Liver (tissue), 9 donors: ENCODE data around the gene SAV1. TPM values are rescaled to one million over a fixed set of nuclear protein-coding genes. Genes with fewer than 3 reads are reported as not detected.

Experiments
- DNase-seq: peaks from one replicate; pipeline ENCODE4 v3.0.0-alpha.2; 2017; ENCODE audit warnings: low spot score
- H3K27ac ChIP-seq, 2 donors: one replicate each; pipeline ENCODE4 v1.7.0; 2013; ENCODE audit warnings: inconsistent platforms in 2 of 2, low read length in 2 of 2, control low read depth in 1 of 2, low read depth in 1 of 2, mild to moderate bottlenecking in 1 of 2
- H3K27me3 ChIP-seq, 4 donors: one replicate each; pipeline versions ENCODE4 v1.6.1 to v1.7.0; 2013; ENCODE audit warnings: low read length in 3 of 4, inconsistent platforms in 1 of 4, mild to moderate bottlenecking in 1 of 4, moderate library complexity in 1 of 4; ENCODE audit not compliant: control insufficient read depth in 4 of 4, insufficient read depth in 4 of 4
- H3K36me3 ChIP-seq, 4 donors: one replicate each; pipeline versions ENCODE4 v1.6.1 to v1.7.0; 2013; ENCODE audit warnings: low read length in 3 of 4, mild to moderate bottlenecking in 3 of 4, low read depth in 1 of 4, moderate library complexity in 1 of 4; ENCODE audit not compliant: control insufficient read depth in 4 of 4, insufficient read depth in 3 of 4
- H3K4me1 ChIP-seq, 4 donors: one replicate each; pipeline versions ENCODE4 v1.6.1 to v1.7.0; 2013; ENCODE audit warnings: low read length in 3 of 4, mild to moderate bottlenecking in 3 of 4, moderate library complexity in 1 of 4; ENCODE audit not compliant: control insufficient read depth in 4 of 4, insufficient read depth in 4 of 4
- H3K4me3 ChIP-seq, 3 donors: one replicate each; pipeline versions ENCODE4 v1.6.1 to v1.7.0; 2013; ENCODE audit warnings: low read length in 3 of 3, control low read depth in 1 of 3, low read depth in 1 of 3, mild to moderate bottlenecking in 1 of 3
- H3K9ac ChIP-seq, 2 donors: one replicate each; pipeline ENCODE4 v1.7.0; 2013; ENCODE audit warnings: low read length in 2 of 2, mild to moderate bottlenecking in 2 of 2, moderate library complexity in 2 of 2, control low read depth in 1 of 2, low read depth in 1 of 2
- H3K9me3 ChIP-seq, 4 donors: one replicate each; pipeline versions ENCODE4 v1.6.1 to v1.7.0; 2013; ENCODE audit warnings: low read length in 3 of 4; ENCODE audit not compliant: control insufficient read depth in 4 of 4
- ATF3 ChIP-seq: IDR thresholded peaks from 2 replicates; pipeline ENCODE4 v1.6.1; 2016; ENCODE audit warnings: antibody characterized with exemption
- CTCF ChIP-seq: fragments of 150-350 bp; IDR thresholded peaks from 2 replicates; pipeline ENCODE4 v1.5.1; 2017; ENCODE audit warnings: improper control_type of control experiment, low read depth, low read length; ENCODE audit not compliant: missing input control
- EGR1 ChIP-seq, 2 donors: IDR thresholded peaks; 2 replicates each; pipeline ENCODE4 v1.6.1; 2016 to 2018; ENCODE audit warnings: antibody characterized with exemption in 2 of 2, low read depth in 2 of 2
- FOXA1 ChIP-seq: IDR thresholded peaks from 2 replicates; pipeline ENCODE4 v1.6.1; 2016; ENCODE audit warnings: antibody characterized with exemption
- FOXA2 ChIP-seq: IDR thresholded peaks from 2 replicates; pipeline ENCODE4 v1.6.1; 2016; ENCODE audit warnings: antibody characterized with exemption
- GABPA ChIP-seq, 2 donors: IDR thresholded peaks in 1 of 2; conservative IDR thresholded peaks in 1 of 2; 2 replicates each; pipeline ENCODE4 v1.6.1; 2016; ENCODE audit warnings: antibody characterized with exemption in 2 of 2, mild to moderate bottlenecking in 1 of 2, moderate library complexity in 1 of 2
- HNF4A ChIP-seq, 2 donors: conservative IDR thresholded peaks; 2 replicates each; pipeline ENCODE4 v1.6.1; 2016; ENCODE audit warnings: antibody characterized with exemption in 2 of 2, mild to moderate bottlenecking in 2 of 2
- HNF4G ChIP-seq: IDR thresholded peaks from 2 replicates; pipeline ENCODE4 v1.6.1; 2016; ENCODE audit warnings: antibody characterized with exemption
- JUND ChIP-seq, 2 donors: IDR thresholded peaks; 2 replicates each; pipeline ENCODE4 v1.6.1; 2016; ENCODE audit warnings: antibody characterized with exemption in 2 of 2
- MAX ChIP-seq: IDR thresholded peaks from 2 replicates; pipeline ENCODE4 v1.6.1; 2016; ENCODE audit warnings: antibody characterized with exemption
- NR2F2 ChIP-seq: IDR thresholded peaks from 2 replicates; pipeline ENCODE4 v1.6.1; 2016; ENCODE audit warnings: antibody characterized with exemption
- RAD21 ChIP-seq, 2 donors: IDR thresholded peaks; 2 replicates each; pipeline ENCODE4 v1.6.1; 2016; ENCODE audit warnings: antibody characterized with exemption in 2 of 2, mild to moderate bottlenecking in 2 of 2
- REST ChIP-seq: IDR thresholded peaks from 2 replicates; pipeline ENCODE4 v1.6.1; 2016; ENCODE audit warnings: antibody characterized with exemption, mild to moderate bottlenecking
- RXRA ChIP-seq, 2 donors: IDR thresholded peaks; 2 replicates each; pipeline ENCODE4 v1.6.1; 2017 to 2018; ENCODE audit warnings: antibody characterized with exemption in 2 of 2, mild to moderate bottlenecking in 1 of 2
- SP1 ChIP-seq: IDR thresholded peaks from 2 replicates; pipeline ENCODE4 v1.6.1; 2018; ENCODE audit warnings: antibody characterized with exemption, mild to moderate bottlenecking
- TAF1 ChIP-seq: conservative IDR thresholded peaks from 2 replicates; pipeline ENCODE4 v1.6.1; 2016; ENCODE audit warnings: antibody characterized with exemption, mild to moderate bottlenecking
- YY1 ChIP-seq: IDR thresholded peaks from 2 replicates; pipeline ENCODE4 v1.6.1; 2016; ENCODE audit warnings: antibody characterized with exemption, mild to moderate bottlenecking
- ZBTB33 ChIP-seq: IDR thresholded peaks from 2 replicates; pipeline ENCODE4 v1.6.1; 2016; ENCODE audit warnings: antibody characterized with exemption
- WGBS: extraction: QIAGEN DNeasy Blood & Tissue Kit; methylation state at CpG from one replicate; pipeline ENCODE4 v1.1.7; 2013; 5-methylcytosine and 5-hydroxymethylcytosine counted together
- polyA plus RNA-seq, 2 donors: library from polyadenylated mRNA; stranded (reverse) in 1 of 2; unstranded in 1 of 2; fragments of 200-250 nt in 1 of 2; fragments of >200 nt in 1 of 2; fragmentation: Nextera tagmentation in 1 of 2; extraction: Ambion mirVana in 1 of 2; gene quantifications; one replicate each; pipeline versions ENCODE4 v1.2.1 to v1.2.3, GENCODE V29; 2013 to 2015
- total RNA-seq, 2 donors: library from RNA; depleted of rRNA; stranded (reverse); fragments of >200 nt; gene quantifications; one replicate each; pipeline ENCODE4 v1.2.3, GENCODE V29; 2014
- donor health status: healthy.
- donor health status: healthy.
- donor health status: healthy.
- donor health status: healthy.
- donor health status: healthy.

SAV1 gene
- total and polyA plus RNA-seq, 4 donors = 4.9 to 14.0 (median 7.9) TPM

- Histone ChIP-seq H3K4me3 (peak overlapping the region; percentile 71 to 91 (median 90)), H3K9me3 (no peaks in the 10 kb centered on the region), H3K36me3 (peaks cover 0 to 3% (median 0%) of the 10 kb centered on the region in 4 donors), H3K27me3 (no peaks in the 10 kb centered on the region), H3K4me1 (peaks cover 0 to 10% (median 5%) of the 10 kb centered on the region in 4 donors), H3K9ac (peak overlapping the region; percentile 91), H3K27ac (peak overlapping the region; percentile 78 to 89)
- DNase-seq = peak; percentile 69
- TF ChIP-seq REST (no peak), HNF4A (conservative IDR thresholded peaks at IDR 0.05) (no peak), JUND (IDR thresholded peaks at IDR 0.05) (no peak), TAF1 (no peak), RXRA (IDR thresholded peaks at IDR 0.05) (no peak), CTCF (no peak), FOXA2 (no peak), HNF4G (no peak), YY1 (no peak), EGR1 (IDR thresholded peaks at IDR 0.05; ENCODE audit: low read depth in 2 of 2) (no peak), SP1 (no peak), NR2F2 (no peak), MAX (no peak), GABPA (IDR thresholded peaks at IDR 0.05 in 1 of 2, conservative IDR thresholded peaks at IDR 0.05 in 1 of 2) (no peak)
- WGBS = under 1% methylated on average over 25 of the region's 25 CpGs
Measured at GRCh38 chr14:50667684-50667995, 466 bp downstream of the SAV1 start.

GRCh38 chr14:50666772-50667683 is 1.1 kb downstream of the SAV1 start:
- 7% methylated on average over 20 of the region's 20 CpGs for WGBS
- Histone ChIP-seq H3K4me3 (peak overlapping the region; percentile 71 to 91 (median 90)), H3K9ac (peak overlapping the region; percentile 91), H3K36me3 (peaks cover 0 to 3% (median 0%) of the 10 kb centered on the region in 4 donors), H3K4me1 (peaks cover 0 to 10% (median 5%) of the 10 kb centered on the region in 4 donors), H3K27me3 (no peaks in the 10 kb centered on the region), H3K9me3 (no peaks in the 10 kb centered on the region), H3K27ac (peak overlapping the region; percentile 78 to 89)
- DNase-seq = peak; percentile 52
- TF ChIP-seq ATF3 (no peak), JUND (IDR thresholded peaks at IDR 0.05) (no peak), YY1 (no peak), FOXA1 (no peak), TAF1 (no peak), MAX (no peak), RAD21 (IDR thresholded peaks at IDR 0.05) (no peak), HNF4G (no peak), EGR1 (IDR thresholded peaks at IDR 0.05; ENCODE audit: low read depth in 2 of 2) (no peak), CTCF (no peak), ZBTB33 (no peak), SP1 (no peak)
